AG10803 (cell line): ENCODE measurements around the gene TMED10.
A peak's percentile ranks its signal among the peaks of the same experiment; 100 is the strongest.
"Not testable (repeated sequence)": the region's sequence is repeated elsewhere in the genome, so short reads cannot be mapped to it uniquely, and the experiment has no call there.

Experiments
- DNase-seq: peaks from one replicate; pipeline ENCODE4 v3.0.0; 2010; ENCODE audit warnings: low read depth
- H3K4me3 ChIP-seq: 2 replicates; pipeline ENCODE4 v1.5.1; 2011; ENCODE audit warnings: mild to moderate bottlenecking, low read length, control low read depth
- CTCF ChIP-seq: conservative IDR thresholded peaks from 2 replicates; pipeline ENCODE4 v1.5.1; 2011; ENCODE audit warnings: mild to moderate bottlenecking, low read length, control low read depth, inconsistent platforms

The TMED10 gene

GRCh38 chr14:75185251-75186040 lies 9.0 kb upstream of the TMED10 start:
- TF ChIP-seq CTCF, result no peak
- no peak overlapping the region for H3K4me3 ChIP-seq
- DNase-seq, result no peak

GRCh38 chr14:75184492-75184891 lies 8.1 kb upstream of the TMED10 start:
- no peak overlapping the region for H3K4me3 ChIP-seq
- DNase-seq, result peak; percentile 73
- no peak for TF ChIP-seq CTCF

- H3K4me3 ChIP-seq, result no peak overlapping the region
- DNase-seq, result no peak
- no peak for TF ChIP-seq CTCF
Measured at GRCh38 chr14:75184039-75184438, 7.6 kb upstream of the TMED10 start.

- no peak overlapping the region for H3K4me3 ChIP-seq
- TF ChIP-seq CTCF, result no peak
- DNase-seq, result no peak
Measured at GRCh38 chr14:75183225-75183624, 6.8 kb upstream of the TMED10 start.

- no peak overlapping the region for H3K4me3 ChIP-seq
- no peak for TF ChIP-seq CTCF
- peak; percentile 87 for DNase-seq
Measured at GRCh38 chr14:75182821-75183220, 6.4 kb upstream of the TMED10 start.

- not testable (repeated sequence) for H3K4me3 ChIP-seq, DNase-seq
Measured at GRCh38 chr14:75182163-75182562, 5.8 kb upstream of the TMED10 start.

- no peak overlapping the region for H3K4me3 ChIP-seq
- no peak for TF ChIP-seq CTCF
- no peak for DNase-seq
Measured at GRCh38 chr14:75181293-75182062, 5.1 kb upstream of the TMED10 start.
